ENCODE results near the gene COL5A1. TPM values are rescaled to one million over a fixed set of nuclear protein-coding genes. Genes with fewer than 3 reads are reported as not detected.

Gene COL5A1
- total RNA-seq, 1 experiment from 2014 or later, result not detected

DNA sequence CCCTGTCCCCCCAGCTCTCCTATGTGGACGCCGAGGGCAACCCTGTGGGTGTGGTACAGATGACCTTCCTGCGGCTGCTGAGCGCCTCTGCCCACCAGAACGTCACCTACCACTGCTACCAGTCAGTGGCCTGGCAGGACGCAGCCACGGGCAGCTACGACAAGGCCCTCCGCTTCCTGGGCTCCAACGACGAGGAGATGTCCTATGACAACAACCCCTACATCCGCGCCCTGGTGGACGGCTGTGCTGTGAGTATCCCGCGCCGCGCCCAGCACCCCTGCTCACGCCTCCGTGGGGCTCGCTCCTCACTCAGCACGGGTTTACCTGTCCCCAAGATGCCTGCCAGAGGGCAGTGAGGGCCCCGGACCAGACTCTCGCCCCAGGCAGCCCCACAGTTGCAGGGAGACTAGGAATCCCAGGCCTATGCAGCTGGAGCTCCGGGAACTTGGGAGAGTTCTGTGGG lies 193.4 kb downstream of the COL5A1 start:
- ChIA-PET POLR2A (interaction anchor here (0.6 kb wide), 1 partner anchor 13 kb away, joined by 3 read pairs; no protein-coding TSS in a partner anchor), CTCF (no interaction called here)
- H3K27ac Mint-ChIP-seq (ENCODE audit: low read depth, unreplicated experiment), result no peak overlapping the region
- H3K36me3 Mint-ChIP-seq (ENCODE audit: insufficient read depth, unreplicated experiment), result no peaks in the 10 kb centered on the region
- TF ChIP-seq, protein P1, sequence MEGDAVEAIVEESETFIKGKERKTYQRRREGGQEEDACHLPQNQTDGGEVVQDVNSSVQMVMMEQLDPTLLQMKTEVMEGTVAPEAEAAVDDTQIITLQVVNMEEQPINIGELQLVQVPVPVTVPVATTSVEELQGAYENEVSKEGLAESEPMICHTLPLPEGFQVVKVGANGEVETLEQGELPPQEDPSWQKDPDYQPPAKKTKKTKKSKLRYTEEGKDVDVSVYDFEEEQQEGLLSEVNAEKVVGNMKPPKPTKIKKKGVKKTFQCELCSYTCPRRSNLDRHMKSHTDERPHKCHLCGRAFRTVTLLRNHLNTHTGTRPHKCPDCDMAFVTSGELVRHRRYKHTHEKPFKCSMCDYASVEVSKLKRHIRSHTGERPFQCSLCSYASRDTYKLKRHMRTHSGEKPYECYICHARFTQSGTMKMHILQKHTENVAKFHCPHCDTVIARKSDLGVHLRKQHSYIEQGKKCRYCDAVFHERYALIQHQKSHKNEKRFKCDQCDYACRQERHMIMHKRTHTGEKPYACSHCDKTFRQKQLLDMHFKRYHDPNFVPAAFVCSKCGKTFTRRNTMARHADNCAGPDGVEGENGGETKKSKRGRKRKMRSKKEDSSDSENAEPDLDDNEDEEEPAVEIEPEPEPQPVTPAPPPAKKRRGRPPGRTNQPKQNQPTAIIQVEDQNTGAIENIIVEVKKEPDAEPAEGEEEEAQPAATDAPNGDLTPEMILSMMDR (IDR thresholded peaks at IDR 0.05; ENCODE audit: unreplicated experiment), result no peak
- H3K4me3 Mint-ChIP-seq (ENCODE audit: unreplicated experiment), result no peak overlapping the region
- no peaks in the 10 kb centered on the region for H3K9me3 Mint-ChIP-seq (ENCODE audit: unreplicated experiment)
- no TSS peak for BruUV-seq (replicated peaks)
- H3K27me3 Mint-ChIP-seq (ENCODE audit: insufficient read depth, unreplicated experiment), result peaks cover 20% of the 10 kb centered on the region
- no peak for DNase-seq (ENCODE audit: unreplicated experiment)
- H3K4me1 Mint-ChIP-seq (ENCODE audit: insufficient read depth, unreplicated experiment), result no peaks in the 10 kb centered on the region
- intact Hi-C loops (cut with micrococcal nuclease), result no loop called here

DNA sequence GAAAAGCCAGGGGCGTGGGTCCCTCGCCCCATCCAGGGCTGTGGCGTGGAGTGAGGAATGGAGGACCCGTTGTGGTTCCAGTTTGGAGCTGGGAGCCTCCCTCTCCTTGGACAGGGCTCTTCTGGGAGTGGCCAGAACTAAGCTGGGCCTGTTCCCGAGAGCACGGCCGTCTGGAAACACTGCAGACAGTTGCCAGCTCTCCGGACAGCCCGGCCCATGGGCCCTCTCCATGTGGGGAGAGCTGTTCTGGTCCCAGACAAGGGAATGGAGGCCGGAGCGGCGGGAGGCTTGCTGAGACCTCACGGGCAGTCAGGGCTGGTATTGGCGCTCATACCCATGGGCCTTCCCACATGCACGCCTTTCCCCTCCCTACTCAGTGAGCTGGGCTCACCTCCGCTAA lies 193.8 kb downstream of the COL5A1 start:
- intact Hi-C loops (cut with micrococcal nuclease), result no loop called here
- ChIA-PET CTCF (no interaction called here), POLR2A (no interaction called here)
- Mint-ChIP-seq H3K36me3 (ENCODE audit: insufficient read depth, unreplicated experiment) (no peaks in the 10 kb centered on the region), H3K27ac (ENCODE audit: low read depth, unreplicated experiment) (no peak overlapping the region), H3K4me3 (ENCODE audit: unreplicated experiment) (no peak overlapping the region), H3K9me3 (ENCODE audit: unreplicated experiment) (no peaks in the 10 kb centered on the region), H3K27me3 (ENCODE audit: insufficient read depth, unreplicated experiment) (peaks cover 20% of the 10 kb centered on the region), H3K4me1 (ENCODE audit: insufficient read depth, unreplicated experiment) (no peaks in the 10 kb centered on the region)
- no peak for DNase-seq (ENCODE audit: unreplicated experiment)
- TF ChIP-seq, protein P1 (IDR thresholded peaks at IDR 0.05; ENCODE audit: unreplicated experiment), result no peak
- no TSS peak for BruUV-seq (replicated peaks)

- DNase-seq (ENCODE audit: unreplicated experiment), result no peak
- TF ChIP-seq, protein P1 (IDR thresholded peaks at IDR 0.05; ENCODE audit: unreplicated experiment), result no peak
- Mint-ChIP-seq H3K27ac (ENCODE audit: low read depth, unreplicated experiment) (no peak overlapping the region), H3K9me3 (ENCODE audit: unreplicated experiment) (no peaks in the 10 kb centered on the region), H3K27me3 (ENCODE audit: insufficient read depth, unreplicated experiment) (peaks cover 20% of the 10 kb centered on the region), H3K4me1 (ENCODE audit: insufficient read depth, unreplicated experiment) (no peaks in the 10 kb centered on the region), H3K4me3 (ENCODE audit: unreplicated experiment) (no peak overlapping the region), H3K36me3 (ENCODE audit: insufficient read depth, unreplicated experiment) (no peaks in the 10 kb centered on the region)
- intact Hi-C loops (cut with micrococcal nuclease), result no loop called here
- CTCF ChIA-PET, result no interaction called here
- no TSS peak for BruUV-seq (replicated peaks)
- POLR2A ChIA-PET, result no interaction called here
Measured at GRCh38 chr9:134835987-134836386, 194.4 kb downstream of the COL5A1 start.

DNA sequence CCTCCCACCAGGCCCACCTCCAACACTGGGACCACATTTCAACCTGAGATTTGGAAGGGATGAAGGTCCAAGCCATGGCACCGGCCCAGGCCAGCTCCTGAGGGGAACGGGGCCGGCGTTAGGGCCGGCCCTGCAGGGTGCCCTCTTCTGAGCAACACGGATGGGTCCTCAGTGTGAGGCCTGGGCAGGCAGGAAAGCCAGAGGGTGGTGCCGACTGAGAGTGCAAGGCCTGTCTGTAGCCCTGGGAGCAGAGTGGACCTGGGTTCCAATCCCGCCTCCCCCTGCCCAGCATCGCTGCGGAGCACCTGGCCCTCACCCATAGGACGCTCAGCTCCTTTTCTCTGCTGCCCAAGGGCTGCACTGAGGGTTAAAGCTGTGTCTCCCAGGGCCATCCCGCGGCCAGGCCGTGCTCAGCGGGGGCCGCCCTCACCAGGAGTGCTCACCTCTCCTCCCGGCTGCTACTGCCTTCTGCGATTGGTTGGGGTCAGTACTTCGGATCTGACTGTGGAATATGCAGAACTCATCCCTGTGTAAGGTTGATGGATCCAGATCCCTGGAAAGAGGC lies 194.9 kb downstream of the COL5A1 start:
- peaks cover 20% of the 10 kb centered on the region for H3K27me3 Mint-ChIP-seq (ENCODE audit: insufficient read depth, unreplicated experiment)
- H3K4me3 Mint-ChIP-seq (ENCODE audit: unreplicated experiment), result no peak overlapping the region
- H3K36me3 Mint-ChIP-seq (ENCODE audit: insufficient read depth, unreplicated experiment), result no peaks in the 10 kb centered on the region
- DNase-seq (ENCODE audit: unreplicated experiment), result no peak
- no TSS peak for BruUV-seq (replicated peaks)
- TF ChIP-seq, protein P1 (IDR thresholded peaks at IDR 0.05; ENCODE audit: unreplicated experiment), result no peak
- intact Hi-C loops (cut with micrococcal nuclease), result no loop called here
- POLR2A ChIA-PET, result no interaction called here
- H3K27ac Mint-ChIP-seq (ENCODE audit: low read depth, unreplicated experiment), result no peak overlapping the region
- no peaks in the 10 kb centered on the region for H3K9me3 Mint-ChIP-seq (ENCODE audit: unreplicated experiment)
- CTCF ChIA-PET, result interaction anchor here (0.9 kb wide), 1 partner anchor 97 kb away, joined by 3 read pairs; no protein-coding TSS in a partner anchor
- no peaks in the 10 kb centered on the region for H3K4me1 Mint-ChIP-seq (ENCODE audit: insufficient read depth, unreplicated experiment)

Measured in MCF 10A (cell line).